Epidermal melanocyte (primary cell): ENCODE results near the gene GPR26.

ENCODE experiments used
- DNase-seq: peaks from one replicate; pipeline ENCODE4 v3.0.0; 2011; ENCODE audit warnings: low spot score; ENCODE audit not compliant: insufficient read length

GPR26 gene

DNA sequence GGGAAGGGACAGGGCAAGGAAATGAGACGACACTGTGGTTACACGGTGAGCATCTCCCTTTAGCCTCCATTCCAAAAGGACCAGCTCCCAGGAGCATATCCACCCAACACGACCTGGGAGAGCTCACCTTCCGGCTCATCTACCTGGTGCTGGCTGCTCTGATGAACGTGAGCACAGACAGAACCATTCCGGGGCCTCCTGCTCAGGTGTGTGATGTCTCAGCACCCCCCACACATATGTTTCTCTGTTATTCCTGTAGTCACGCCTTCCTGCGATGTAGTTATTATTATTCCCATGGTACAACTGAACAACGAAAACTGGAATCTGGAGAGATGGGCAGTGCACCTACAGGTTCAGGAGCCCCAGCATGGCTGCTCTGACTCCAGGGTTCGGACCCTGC is 20.5 kb upstream of the GPR26 start:
- no peak for DNase-seq

DNA sequence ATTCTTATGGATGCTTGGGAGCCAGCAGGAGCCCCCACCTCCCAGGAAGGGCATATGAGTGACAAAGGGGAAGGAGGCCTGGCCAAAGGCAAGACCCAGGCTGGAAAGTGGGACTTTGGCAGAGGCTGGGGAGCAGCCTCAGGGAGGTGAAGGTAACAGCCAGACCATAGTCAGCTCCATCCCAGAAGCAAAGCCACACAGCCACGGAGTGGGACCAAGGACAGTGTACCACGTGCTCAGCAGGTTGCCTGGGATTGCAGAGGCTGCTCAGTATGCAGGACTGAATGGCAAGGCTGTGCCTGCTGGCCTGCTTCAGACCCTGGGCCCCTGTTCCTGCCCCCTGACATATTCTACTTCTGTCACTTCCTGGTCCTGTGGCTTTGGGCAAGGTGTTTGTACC is 17.6 kb upstream of the GPR26 start:
- no peak for DNase-seq

GRCh38 chr10:123649676-123650075 is 16.5 kb upstream of the GPR26 start:
- no peak for DNase-seq

DNA sequence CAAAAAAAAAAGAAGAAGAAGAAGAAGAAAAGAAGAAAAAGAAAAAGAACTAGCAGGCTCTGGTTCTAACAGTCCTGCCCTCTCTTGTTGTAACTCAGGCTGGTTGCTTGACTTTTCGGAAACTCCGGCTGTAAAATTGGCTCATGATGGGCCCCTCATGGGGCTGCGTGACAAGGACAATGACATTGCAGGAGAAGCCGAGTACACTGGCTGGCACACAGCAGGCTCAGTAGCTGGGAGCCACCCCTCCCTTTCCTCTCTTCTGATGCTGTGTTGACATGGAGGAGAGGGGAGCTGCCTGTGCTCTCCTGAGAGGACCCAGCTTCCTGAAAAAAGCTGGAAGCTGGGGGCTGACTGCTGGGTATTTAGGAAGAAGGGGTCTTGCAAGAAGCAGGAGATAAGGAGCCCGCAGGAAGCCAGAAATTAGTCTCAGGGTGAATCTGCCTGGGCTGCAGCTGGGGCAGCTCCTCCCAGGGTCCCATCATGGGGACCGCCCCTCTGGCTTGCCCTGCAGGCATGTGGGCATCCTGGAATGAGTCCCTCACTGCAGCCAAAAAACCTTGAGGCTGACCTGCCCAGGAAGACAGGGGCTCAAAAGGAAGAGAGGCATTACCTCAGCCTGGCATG is 14.6 kb upstream of the GPR26 start:
- DNase-seq, result no peak

GRCh38 chr10:123655751-123656150 is 10.4 kb upstream of the GPR26 start:
- no peak for DNase-seq

GRCh38 chr10:123663522-123663921 is 2.6 kb upstream of the GPR26 start:
- no peak for DNase-seq

GRCh38 chr10:123665491-123666286 is 466 bp upstream of the GPR26 start:
- no peak for DNase-seq

- DNase-seq, result no peak
Measured at GRCh38 chr10:123669886-123670285, 3.7 kb downstream of the GPR26 start.

DNA sequence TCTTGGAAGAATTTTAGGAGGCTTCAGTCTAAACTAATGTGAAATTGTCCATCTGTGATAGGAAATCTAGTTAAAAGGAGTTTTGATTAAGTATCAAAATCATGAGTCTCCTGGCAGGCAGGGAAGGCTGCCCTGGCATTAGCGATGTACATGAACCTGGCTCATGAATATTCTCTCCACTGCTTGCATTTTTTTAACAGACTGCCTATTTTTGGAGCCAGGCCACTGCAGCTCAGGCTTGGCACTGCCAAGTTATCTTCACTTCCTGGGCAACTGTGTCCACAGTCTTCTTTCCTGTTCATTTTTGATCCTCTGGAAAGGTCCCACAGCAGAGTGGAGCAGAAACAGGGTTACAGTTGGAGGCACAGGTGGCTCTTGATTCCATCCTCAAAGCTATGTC is 7.0 kb downstream of the GPR26 start:
- DNase-seq, result no peak

DNA sequence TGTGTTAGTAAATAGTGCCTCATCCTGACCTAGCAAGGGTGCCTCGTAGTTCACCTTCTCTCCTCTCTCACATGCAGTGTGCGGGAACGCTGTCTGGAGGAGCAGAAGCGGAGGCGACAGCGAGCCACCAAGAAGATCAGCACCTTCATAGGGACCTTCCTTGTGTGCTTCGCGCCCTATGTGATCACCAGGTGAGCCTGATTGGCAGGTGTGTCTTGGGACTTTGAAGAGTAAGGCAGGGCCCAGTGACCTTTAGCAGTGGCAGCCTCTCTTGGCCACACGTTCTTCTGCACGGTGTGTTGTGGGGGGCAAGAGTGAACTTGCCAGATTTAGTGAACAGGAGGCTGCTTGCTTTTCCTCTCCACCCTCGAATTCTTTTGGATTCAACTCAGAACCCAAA is 8.6 kb downstream of the GPR26 start:
- no peak for DNase-seq

DNA sequence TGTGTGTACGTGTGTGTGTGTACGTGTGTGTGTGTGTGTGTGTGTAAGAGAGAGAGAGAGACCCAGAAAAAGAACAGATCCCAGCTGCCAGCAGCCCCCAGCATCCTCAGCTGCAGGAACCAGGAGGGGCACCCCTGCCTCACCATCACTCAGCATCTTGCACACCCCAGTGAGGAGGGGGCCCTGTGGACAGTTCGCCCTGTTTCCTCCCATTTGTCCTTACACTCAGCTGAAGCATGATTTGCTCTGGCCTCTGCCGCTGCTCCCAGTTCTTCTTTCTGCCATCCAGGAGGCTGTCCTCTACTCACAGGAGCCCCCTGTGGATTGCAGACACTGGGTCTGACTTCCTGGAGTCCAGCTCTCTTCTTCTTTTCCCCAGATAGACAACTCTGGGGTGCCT is 9.7 kb downstream of the GPR26 start:
- no peak for DNase-seq

DNA sequence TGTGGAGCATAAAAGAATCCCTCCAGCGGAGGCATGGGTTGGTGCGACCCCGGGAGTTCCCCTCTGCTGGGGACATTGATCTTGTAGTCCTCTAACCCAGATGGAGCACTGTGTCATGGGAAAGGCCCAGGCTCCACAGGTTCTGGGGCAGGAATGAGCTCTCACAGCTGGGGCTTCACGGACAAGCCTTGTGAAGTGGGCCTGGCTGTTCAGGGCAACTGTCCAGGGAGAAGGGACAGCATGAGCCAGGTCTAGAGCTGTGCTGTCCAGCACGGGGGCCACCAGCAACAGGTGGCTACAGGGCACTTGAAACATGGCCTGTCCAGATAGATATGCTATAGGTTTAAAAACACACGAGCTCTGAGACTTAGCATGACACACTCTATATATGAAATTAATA is 11.4 kb downstream of the GPR26 start:
- no peak for DNase-seq

DNA sequence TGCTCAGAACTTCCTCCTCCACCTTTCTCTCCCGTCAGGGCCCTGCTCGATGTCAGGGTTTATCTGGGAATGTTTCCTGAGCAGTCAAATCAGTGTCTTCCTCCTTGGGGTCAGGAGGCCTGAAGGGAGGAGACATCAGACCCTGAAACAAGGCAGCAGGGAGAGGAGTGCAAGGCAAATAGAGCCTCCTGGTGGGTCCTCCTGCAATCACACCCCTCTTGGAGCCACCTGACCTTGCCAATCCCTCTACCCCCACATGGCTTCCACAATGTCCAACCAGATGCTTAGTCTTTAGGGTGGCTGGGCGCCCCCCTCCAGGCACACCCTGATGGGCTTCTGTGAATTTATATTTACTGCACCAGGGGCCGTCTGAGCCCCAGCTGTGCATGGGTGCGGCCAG is 12.2 kb downstream of the GPR26 start:
- no peak for DNase-seq

DNA sequence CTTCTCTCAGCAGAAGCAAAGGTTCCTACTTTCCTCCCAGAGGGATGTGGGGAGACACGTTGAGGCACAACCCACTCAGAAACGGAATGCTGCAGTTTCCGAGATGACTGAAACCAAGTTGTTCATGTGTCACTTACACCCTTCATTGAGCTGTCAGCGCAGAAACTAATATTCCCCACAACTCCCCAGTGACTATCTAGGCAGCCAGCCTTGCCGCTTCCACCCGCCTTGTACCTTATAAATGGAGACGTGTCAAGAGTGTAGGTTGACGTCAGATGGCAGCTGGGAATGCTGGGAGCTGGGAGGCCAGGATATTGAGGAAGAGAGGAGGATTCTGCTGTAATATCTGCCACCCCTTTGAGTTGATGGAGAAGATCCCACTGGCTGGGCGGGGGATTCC is 15.1 kb downstream of the GPR26 start:
- no peak for DNase-seq

- DNase-seq, result no peak
Measured at GRCh38 chr10:123682477-123682876, 16.3 kb downstream of the GPR26 start.

DNA sequence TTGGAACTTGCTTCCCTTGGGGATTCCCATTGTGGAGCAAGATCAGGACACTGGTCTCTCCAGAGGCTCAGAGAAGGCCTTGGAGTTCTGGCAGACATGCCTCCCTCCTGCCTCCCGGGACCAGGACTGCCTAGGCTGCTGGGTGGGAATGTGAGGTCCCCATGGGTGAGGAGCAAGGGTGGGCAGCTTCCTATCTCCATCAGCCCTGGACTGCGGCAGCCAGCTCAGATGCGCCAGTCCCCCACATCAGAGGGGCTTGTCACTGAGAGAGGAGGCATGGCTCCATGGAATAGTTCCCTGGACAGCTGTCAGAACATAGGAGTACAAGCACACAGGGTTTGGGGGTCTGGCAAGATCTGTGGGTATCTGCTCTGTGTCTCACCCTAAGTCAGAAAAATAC is 17.3 kb downstream of the GPR26 start:
- no peak for DNase-seq

DNA sequence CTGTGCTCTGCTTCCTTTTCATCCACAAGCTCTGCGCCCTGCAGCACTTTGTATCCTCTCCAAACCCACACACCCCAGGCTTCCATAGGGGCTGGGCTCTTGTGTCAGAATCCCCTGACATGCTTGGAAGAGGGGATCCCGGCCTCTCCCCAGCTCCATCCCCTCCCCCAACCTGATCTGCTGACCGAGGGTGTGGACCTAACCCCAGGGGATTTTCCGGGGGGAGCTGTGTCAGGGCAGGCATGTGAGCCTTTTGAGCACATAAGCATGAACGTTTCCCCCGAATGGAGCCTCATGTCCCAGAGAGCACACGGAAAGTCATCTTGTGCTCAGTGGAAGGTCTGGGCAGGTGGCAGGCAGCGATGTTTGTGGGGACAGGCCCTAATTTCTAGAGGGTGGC is 17.7 kb downstream of the GPR26 start:
- DNase-seq, result no peak

- no peak for DNase-seq
Measured at GRCh38 chr10:123685260-123685659, 19.1 kb downstream of the GPR26 start.

GRCh38 chr10:123687758-123688157 is 21.6 kb downstream of the GPR26 start:
- no peak for DNase-seq

DNA sequence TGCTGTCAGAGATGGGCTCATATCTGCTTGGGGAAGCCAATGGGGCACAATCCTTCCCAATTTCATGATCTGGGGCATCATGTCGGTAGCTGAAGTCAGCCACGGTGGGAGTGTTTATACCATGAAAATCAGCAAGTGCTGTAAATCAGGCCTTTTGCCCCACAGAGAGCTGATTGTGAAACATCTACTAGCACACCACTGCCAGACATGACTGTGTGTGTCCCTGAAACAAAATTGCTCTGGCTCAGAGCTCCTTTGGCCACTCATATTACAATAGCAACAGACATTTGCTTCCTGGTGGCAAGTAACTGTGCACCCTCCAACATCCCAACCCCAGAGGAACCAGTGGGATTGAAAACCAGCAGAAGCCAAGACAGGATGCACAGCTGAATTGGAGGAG is 23.7 kb downstream of the GPR26 start:
- DNase-seq, result no peak

DNA sequence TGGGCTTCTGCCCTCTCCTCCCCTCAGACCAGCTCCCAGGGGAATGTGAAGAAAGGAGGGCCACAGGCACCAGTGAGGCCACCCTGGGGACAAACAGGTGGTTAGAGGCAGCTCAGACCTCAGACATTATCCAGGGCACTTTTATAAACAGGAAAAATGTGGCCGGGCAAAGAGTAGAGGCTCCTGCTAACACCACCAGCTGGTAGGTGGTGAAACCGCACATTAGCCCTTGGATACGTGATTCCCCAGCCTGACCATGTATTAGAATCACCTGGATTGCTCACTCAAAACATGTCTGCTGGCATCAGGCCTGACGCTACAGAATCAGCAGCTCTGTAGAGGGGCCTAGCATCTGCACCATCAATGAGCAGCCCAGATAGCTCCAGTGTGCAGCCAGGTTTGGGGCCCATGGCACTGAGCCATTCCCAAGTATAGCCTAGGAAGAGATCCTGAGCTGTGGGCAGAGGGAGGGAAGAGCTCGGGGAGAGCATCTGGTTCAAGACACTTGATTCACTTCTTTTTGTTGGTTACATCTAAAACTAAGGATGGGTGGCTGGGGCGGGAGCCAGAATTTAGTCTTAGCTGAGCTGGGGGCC is 37.1 kb downstream of the GPR26 start:
- DNase-seq, result no peak

GRCh38 chr10:123704076-123704475 is 37.9 kb downstream of the GPR26 start:
- DNase-seq, result no peak

GRCh38 chr10:123704812-123705211 is 38.7 kb downstream of the GPR26 start:
- no peak for DNase-seq
